ENCODE measurements around the gene C19orf38.
"Not testable (repeated sequence)": the region's sequence is repeated elsewhere in the genome, so short reads cannot be mapped to it uniquely, and the experiment has no call there.

Gene C19orf38

GRCh38 chr19:10823690-10824089, 24.5 kb upstream of the C19orf38 start:
- no peak for DNase-seq (ENCODE audit: low spot score)

- DNase-seq (ENCODE audit: low spot score), result no peak
Measured at GRCh38 chr19:10826231-10826630, 22.0 kb upstream of the C19orf38 start.

GRCh38 chr19:10826846-10827245, 21.4 kb upstream of the C19orf38 start:
- no peak for DNase-seq (ENCODE audit: low spot score)

- no peak for DNase-seq (ENCODE audit: low spot score)
Measured at GRCh38 chr19:10828981-10829821, 19.0 kb upstream of the C19orf38 start.

- DNase-seq (ENCODE audit: low spot score), result no peak
Measured at GRCh38 chr19:10829967-10830366, 18.2 kb upstream of the C19orf38 start.

- DNase-seq (ENCODE audit: low spot score), result no peak
Measured at GRCh38 chr19:10830370-10830769, 17.8 kb upstream of the C19orf38 start.

- DNase-seq (ENCODE audit: low spot score), result no peak
Measured at GRCh38 chr19:10830931-10831779, 17.1 kb upstream of the C19orf38 start.

- no peak for DNase-seq (ENCODE audit: low spot score)
Measured at GRCh38 chr19:10831987-10832938, 16.0 kb upstream of the C19orf38 start.

GRCh38 chr19:10832939-10833296, 15.3 kb upstream of the C19orf38 start:
- no peak for DNase-seq (ENCODE audit: low spot score)

GRCh38 chr19:10835089-10835753, 13.0 kb upstream of the C19orf38 start:
- no peak for DNase-seq (ENCODE audit: low spot score)

- DNase-seq (ENCODE audit: low spot score), result peak; percentile 100
Measured at GRCh38 chr19:10835754-10836478, 12.3 kb upstream of the C19orf38 start, which contains the start of gene TMED1. TMED1 (minus strand) TSS chr19:10836212; CDS start chr19:10836191, 21 bp downstream.

GRCh38 chr19:10836479-10837330, 11.5 kb upstream of the C19orf38 start:
- peak; percentile 93 for DNase-seq (ENCODE audit: low spot score)

- not testable (repeated sequence) for DNase-seq (ENCODE audit: low spot score)
Measured at GRCh38 chr19:10837649-10838048, 10.6 kb upstream of the C19orf38 start.

GRCh38 chr19:10838377-10838776, 9.8 kb upstream of the C19orf38 start:
- DNase-seq (ENCODE audit: low spot score), result no peak

GRCh38 chr19:10839114-10840050, 8.8 kb upstream of the C19orf38 start:
- DNase-seq (ENCODE audit: low spot score), result no peak

- no peak for DNase-seq (ENCODE audit: low spot score)
Measured at GRCh38 chr19:10842788-10843187, 5.4 kb upstream of the C19orf38 start.

- DNase-seq (ENCODE audit: low spot score), result no peak
Measured at GRCh38 chr19:10846500-10847202, 1.6 kb upstream of the C19orf38 start.

GRCh38 chr19:10850631-10851030, 2.4 kb downstream of the C19orf38 start:
- DNase-seq (ENCODE audit: low spot score), result no peak

Data from SW480 (cell line).